SK-N-MC (cell line): Measurements from ENCODE around the gene NKPD1.

Experiments used
- EZH2 ChIP-seq: fragments of 200-600 bp; sonication (generic); IDR thresholded peaks from one replicate; pipeline ENCODE4 v1.6.1; 2017; ENCODE audit warnings: antibody characterized with exemption
- FOXP2 ChIP-seq: optimal IDR thresholded peaks from 2 replicates; pipeline ENCODE3; 2011; ENCODE audit warnings: mild to moderate bottlenecking, moderate library complexity; ENCODE audit not compliant: insufficient read depth; ENCODE audit errors: extremely low read length, control extremely low read depth
- POLR2AphosphoS5 ChIP-seq: IDR thresholded peaks from 2 replicates; pipeline ENCODE4 v1.6.1; 2012; ENCODE audit warnings: mild to moderate bottlenecking, low read depth, low read length, borderline replicate concordance

GRCh38 chr19:45156011-45156630, 4.7 kb downstream of the NKPD1 start:
- TF ChIP-seq POLR2AphosphoS5 (no peak), EZH2 (no peak), FOXP2 (no peak)
